Right cardiac atrium (tissue), 5 donors: ENCODE data around the gene SNIP1. TPM values are rescaled to one million over a fixed set of nuclear protein-coding genes. Genes with fewer than 3 reads are reported as not detected.
A peak's percentile ranks its signal among the peaks of the same experiment; 100 is the strongest.

Experiments
- ATAC-seq, 2 donors: fragments of 200-7000 bp; cut with Tn5 transposase; one replicate each; pipeline versions ENCODE4 v1.8.0 to v1.9.1; 2020; ENCODE audit warnings: moderate library complexity in 2 of 2, mild to moderate bottlenecking in 1 of 2
- DNase-seq, 3 donors: peaks; one replicate each; pipeline ENCODE4 v3.0.0-alpha.2; 2020
- H3K27ac ChIP-seq: one replicate; pipeline ENCODE4 v1.5.1; 2013; ENCODE audit warnings: mild to moderate bottlenecking, low read length, control low read depth, moderate library complexity
- H3K27me3 ChIP-seq: one replicate; pipeline ENCODE4 v1.6.1; 2013; ENCODE audit not compliant: control insufficient read depth, insufficient read depth
- H3K4me1 ChIP-seq: one replicate; pipeline ENCODE4 v1.6.1; 2013; ENCODE audit warnings: low read length; ENCODE audit not compliant: control insufficient read depth, insufficient read depth
- H3K4me3 ChIP-seq: one replicate; pipeline ENCODE4 v1.5.1; 2013; ENCODE audit warnings: low read length, control low read depth
- H3K9me3 ChIP-seq: one replicate; pipeline ENCODE4 v1.6.1; 2013; ENCODE audit warnings: low read length; ENCODE audit not compliant: control insufficient read depth
- WGBS: extraction: QIAGEN DNeasy Blood & Tissue Kit; methylation state at CpG from one replicate; pipeline ENCODE4 v1.1.7; 2013; 5-methylcytosine and 5-hydroxymethylcytosine counted together
- intact Hi-C, 4 donors: fragments of 100-400 bp; cut with DNase I; formaldehyde crosslinking; loops; one replicate each; pipeline versions ENCODE4 v1.11.0 to v1.14.0; 2022 to 2023
- microRNA-seq, 2 donors: library from miRNA; unstranded; fragments of <30 nt; microRNA quantifications; one replicate each; pipeline ENCODE4 v1.2.0, GENCODE V29; 2020 to 2021
- polyA plus RNA-seq: library from polyadenylated mRNA; stranded (reverse); fragments of 200-250 nt; gene quantifications from one replicate; pipeline ENCODE4 v1.2.3, GENCODE V29; 2013
- total RNA-seq, 4 donors: library from RNA; stranded (reverse); fragmentation: NEBNext Ultra II Directional; extraction: Animal tissue kit (Norgen Biotek cat#: 25700); gene quantifications; one replicate each; pipeline ENCODE4 v1.2.1, GENCODE V29; 2021
- donor health status: healthy with polysubstance abuse.
- donor health status: DM: no; HTN: yes; CAD: no.
- donor health status: DM: no; HTN: no; CAD: no.
- donor health status: DM: no; HTN: yes; CAD: no; lungs with severe emphysema.
- donor health status: DM: yes; HTN: yes; CAD: no.

The SNIP1 gene
- total and polyA plus RNA-seq, 5 donors, result 4.5 to 9.9 (median 8.0) TPM

DNA sequence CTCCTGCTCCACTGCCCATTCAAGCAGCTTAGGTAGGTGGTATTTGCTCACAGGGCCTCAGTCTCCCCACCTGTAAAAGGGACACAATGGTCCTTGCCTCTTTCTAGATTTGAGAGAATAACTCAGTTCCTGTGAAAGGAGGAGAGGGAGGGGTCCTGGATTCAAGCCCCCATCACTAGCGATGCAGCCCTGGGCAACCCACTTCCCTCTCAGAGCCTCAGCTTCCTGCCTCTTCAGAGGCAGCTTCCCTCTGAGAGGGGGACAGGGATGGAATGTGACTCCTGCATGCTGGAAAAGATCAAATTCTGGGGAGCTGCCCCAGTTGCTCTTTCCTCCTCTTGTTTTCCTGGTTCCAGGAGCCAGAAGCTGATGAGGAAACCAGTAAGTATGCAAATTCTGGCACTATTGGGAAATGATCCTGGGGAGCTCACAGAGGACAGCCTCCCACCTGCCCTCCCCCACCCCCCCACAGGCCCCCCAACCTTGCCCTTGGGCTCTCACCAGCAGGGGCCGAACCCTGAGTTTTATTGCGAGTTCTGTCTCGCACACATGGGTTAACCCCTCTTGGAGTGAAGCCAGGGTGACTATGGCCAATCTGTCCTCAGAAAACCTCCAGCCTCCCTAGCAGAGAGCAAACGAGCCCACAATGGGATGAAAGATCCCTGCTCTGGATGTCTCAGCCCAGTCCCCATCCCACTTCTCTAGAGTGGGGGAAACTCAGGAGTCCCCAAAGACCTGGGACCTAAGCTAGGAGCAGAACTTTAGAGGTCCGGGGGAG, 68.0 kb downstream of the SNIP1 start:
- WGBS, result 45% methylated on average over 6 of the region's 6 CpGs
- intact Hi-C loops, result loop anchor here in 2 of 4 donors (5.0 kb wide), 1 partner anchor 34 kb away; no protein-coding TSS in a partner anchor

More for the DNA sequence above, 68.0 kb downstream of the SNIP1 start:
- Histone ChIP-seq H3K4me3 (no peak overlapping the region), H3K27ac (peak overlapping the region; percentile 73), H3K9me3 (no peaks in the 10 kb centered on the region), H3K4me1 (peaks cover 10% of the 10 kb centered on the region), H3K27me3 (no peaks in the 10 kb centered on the region)
- peak; percentile 10 to 12 for ATAC-seq
- DNase-seq, result peak in 2 of 3 donors; percentile 45 to 61

Small RNA genes within 50 kb of the gene (microRNA-seq; reads per million reads assigned to microRNA genes)
- 0.42 to 1.1 reads per million in 2 donors for gene MIR5581

Other genes starting within 250 kb of the SNIP1 start
- gene ZC3H12A, start 79.7 kb downstream of the SNIP1 start, total RNA-seq, result 10 to 100 TPM in 1 of 4 donors, 1 to 10 TPM in 3; 6.0 to 15.1 (median 8.1) TPM
- gene ZC3H12A, start 79.7 kb downstream of the SNIP1 start, polyA plus RNA-seq, result 7.2 TPM
- gene MEAF6, start 39.5 kb downstream of the SNIP1 start, total RNA-seq, result 10 to 100 TPM; 35.0 to 40.1 (median 39.2) TPM
- gene MEAF6, start 39.5 kb downstream of the SNIP1 start, polyA plus RNA-seq, result 32.7 TPM
- gene DNALI1, start 2.6 kb upstream of the SNIP1 start, total RNA-seq, result 1 to 10 TPM; 7.3 to 9.9 (median 8.7) TPM
- 7.7 TPM for gene DNALI1, start 2.6 kb upstream of the SNIP1 start, polyA plus RNA-seq
- gene GNL2, start 41.6 kb upstream of the SNIP1 start, total RNA-seq, result 10 to 100 TPM; 22.2 to 33.5 (median 25.9) TPM
- gene GNL2, start 41.6 kb upstream of the SNIP1 start, polyA plus RNA-seq, result 33.5 TPM
- gene RSPO1, start 80.6 kb upstream of the SNIP1 start, total RNA-seq, result under 1 TPM in 3 of 4 donors, not detected in 1; 0.15 to 0.50 (median 0.26) TPM
- not detected for gene RSPO1, start 80.6 kb upstream of the SNIP1 start, polyA plus RNA-seq
- gene CDCA8, start 138.2 kb upstream of the SNIP1 start, total RNA-seq, result 1 to 10 TPM in 1 of 4 donors, under 1 TPM in 2, not detected in 1; 0.25 to 1.1 (median 0.68) TPM
- gene CDCA8, start 138.2 kb upstream of the SNIP1 start, polyA plus RNA-seq, result 0.38 TPM
- gene EPHA10, start 210.8 kb upstream of the SNIP1 start, total RNA-seq, result 1 to 10 TPM in 1 of 4 donors, under 1 TPM in 3; 0.11 to 1.1 (median 0.36) TPM
- 0.36 TPM for gene EPHA10, start 210.8 kb upstream of the SNIP1 start, polyA plus RNA-seq
- gene MANEAL, start 239.6 kb upstream of the SNIP1 start, total RNA-seq, result 1 to 10 TPM in 3 of 4 donors, under 1 TPM in 1; 0.69 to 1.5 (median 1.2) TPM
- 0.93 TPM for gene MANEAL, start 239.6 kb upstream of the SNIP1 start, polyA plus RNA-seq